NT2/D1 (cell line): ENCODE data around the gene CHRNG.

Experiments
- DNase-seq: peaks from one replicate; pipeline ENCODE4 v3.0.0-alpha.2; 2011; ENCODE audit warnings: low read depth, low spot score
- H3K27me3 ChIP-seq: 2 replicates; pipeline ENCODE4 v1.6.0; 2011; ENCODE audit warnings: mild to moderate bottlenecking; ENCODE audit not compliant: insufficient read length, insufficient read depth
- H3K36me3 ChIP-seq: 2 replicates; pipeline ENCODE4 v1.6.1; 2011; ENCODE audit warnings: mild to moderate bottlenecking, low read length, mixed read lengths; ENCODE audit not compliant: insufficient read depth, insufficient read length
- H3K4me1 ChIP-seq: 2 replicates; pipeline ENCODE4 v1.5.1; 2011; ENCODE audit not compliant: insufficient read depth, insufficient read length
- H3K4me3 ChIP-seq: 2 replicates; pipeline ENCODE4 v1.5.1; 2011; ENCODE audit warnings: low read depth; ENCODE audit not compliant: insufficient read length
- H3K9ac ChIP-seq: 2 replicates; pipeline ENCODE4 v1.6.0; 2011; ENCODE audit warnings: low read depth; ENCODE audit not compliant: insufficient read length
- H3K9me3 ChIP-seq: 2 replicates; pipeline ENCODE4 v1.5.1; 2011; ENCODE audit warnings: mild to moderate bottlenecking, low read length; ENCODE audit not compliant: insufficient read depth
- SUZ12 ChIP-seq: IDR thresholded peaks from 2 replicates; pipeline ENCODE4 v1.6.1; 2011; ENCODE audit not compliant: insufficient read length, insufficient read depth; ENCODE audit errors: extremely low read depth
- YY1 ChIP-seq: IDR thresholded peaks from 2 replicates; pipeline ENCODE4 v1.6.1; 2011; ENCODE audit not compliant: insufficient read length, insufficient read depth
- ZNF274 ChIP-seq: IDR thresholded peaks from 2 replicates; pipeline ENCODE4 v1.6.1; 2011; ENCODE audit warnings: mild to moderate bottlenecking, low read depth, low read length

CHRNG gene

DNA sequence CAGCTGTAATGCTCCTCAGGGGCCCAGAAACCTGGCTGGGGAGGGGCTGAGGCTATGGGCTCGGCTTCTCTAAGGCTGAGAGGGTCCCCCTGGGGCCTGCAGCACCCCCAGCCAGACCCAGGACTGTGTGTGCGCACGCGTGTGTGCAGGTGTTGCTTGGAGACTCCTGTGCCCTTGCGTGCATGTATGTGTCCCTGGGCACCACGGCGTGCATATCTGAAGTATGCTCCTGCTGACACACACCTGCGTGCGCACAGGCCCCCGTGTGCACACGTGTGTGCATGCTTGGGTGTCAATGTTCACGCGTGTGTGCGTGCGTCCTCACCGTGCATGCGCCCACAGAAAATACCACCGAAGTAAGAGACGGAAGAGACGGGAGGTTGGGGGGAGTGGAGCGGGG, 37.0 kb upstream of the CHRNG start:
- H3K9ac ChIP-seq: peak overlapping the region; percentile 79
- peaks cover 50% of the 10 kb centered on the region for H3K27me3 ChIP-seq
- peaks cover 20% of the 10 kb centered on the region for H3K4me1 ChIP-seq
- no peaks in the 10 kb centered on the region for H3K36me3 ChIP-seq
- DNase-seq: no peak
- no peaks in the 10 kb centered on the region for H3K9me3 ChIP-seq
- peak overlapping the region; percentile 50 for H3K4me3 ChIP-seq
- no peak for TF ChIP-seq SUZ12
- no peak for TF ChIP-seq YY1
- TF ChIP-seq ZNF274: no peak

DNA sequence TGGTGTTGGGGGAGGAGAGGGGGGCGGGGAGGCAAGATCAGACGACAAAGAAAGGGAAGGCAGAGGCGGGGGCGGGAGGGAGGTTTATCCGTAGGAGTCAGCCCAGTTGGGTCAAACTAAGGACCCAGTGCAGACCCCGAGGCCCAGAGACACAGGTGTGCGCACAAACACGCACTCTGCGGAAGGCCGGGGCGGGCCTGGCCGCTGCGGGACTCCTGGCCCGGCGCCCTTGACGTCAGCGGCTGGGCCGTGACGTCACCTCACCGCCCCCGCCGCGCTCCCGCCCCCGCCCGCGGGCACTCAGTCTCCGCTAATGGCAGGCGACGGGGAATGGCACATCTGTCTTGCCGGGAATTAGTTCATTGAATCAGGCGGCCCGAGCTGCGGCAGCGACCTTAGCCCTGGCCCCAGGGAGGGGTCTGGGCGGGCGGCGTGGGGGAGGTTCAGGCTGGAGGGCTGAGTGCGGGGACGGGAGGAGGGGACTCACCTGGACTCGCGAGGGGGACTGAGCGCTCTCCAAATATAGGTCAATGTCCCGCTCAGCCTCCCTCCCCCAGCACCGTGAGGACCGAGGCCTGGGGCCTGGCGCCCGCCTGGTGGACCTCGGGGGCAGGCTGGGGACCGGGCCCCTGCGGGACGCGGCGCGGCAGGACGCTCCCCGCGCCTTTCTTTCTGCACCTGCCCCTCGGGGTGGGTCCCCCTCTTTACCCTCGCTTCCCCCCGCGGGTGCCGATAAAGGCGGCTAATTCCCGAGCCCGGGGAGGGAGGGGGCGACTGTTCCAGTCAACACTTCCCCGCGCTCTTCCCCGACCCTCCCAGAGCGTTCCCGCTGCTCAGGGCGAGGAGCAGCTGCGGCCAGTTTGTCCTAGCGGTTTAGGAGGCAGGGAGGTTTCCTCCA, 36.3 kb upstream of the CHRNG start:
- H3K9ac ChIP-seq: peak overlapping the region; percentile 57
- no peaks in the 10 kb centered on the region for H3K9me3 ChIP-seq
- TF ChIP-seq YY1 (no peak), ZNF274 (no peak), SUZ12 (peak; percentile 69)
- H3K4me1 ChIP-seq: peaks cover 20% of the 10 kb centered on the region
- no peaks in the 10 kb centered on the region for H3K36me3 ChIP-seq
- no peak for DNase-seq
- H3K27me3 ChIP-seq: peaks cover 53% of the 10 kb centered on the region
- peak overlapping the region; percentile 65 for H3K4me3 ChIP-seq

DNA sequence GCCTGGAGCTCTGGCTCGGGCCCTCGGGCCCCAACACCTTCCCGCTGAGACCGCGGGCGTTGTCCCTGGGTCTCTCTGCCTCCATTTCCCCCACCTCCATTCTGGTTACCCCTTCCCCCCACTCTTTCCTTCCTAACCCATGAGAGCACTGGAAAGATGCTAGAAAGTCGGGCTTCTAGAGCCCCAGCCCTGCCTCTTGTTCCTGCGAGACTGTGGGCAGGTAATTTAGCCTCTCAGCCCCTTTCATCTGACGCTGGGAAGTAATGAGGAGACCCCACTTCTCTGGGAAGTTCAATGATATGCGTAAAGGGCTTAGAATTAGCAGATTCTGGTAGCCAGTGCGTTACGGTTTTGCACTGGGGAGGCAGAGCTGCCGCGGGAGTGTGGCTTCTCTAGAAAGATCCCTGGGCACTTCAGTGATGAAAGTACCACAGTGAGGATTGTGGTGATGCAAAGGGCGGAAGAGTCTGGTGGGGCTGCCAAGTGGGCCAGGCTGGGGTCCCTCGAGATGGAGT, 35.6 kb upstream of the CHRNG start:
- Histone ChIP-seq H3K9me3 (no peaks in the 10 kb centered on the region), H3K4me3 (peak overlapping the region; percentile 65), H3K9ac (peak overlapping the region; percentile 57), H3K27me3 (peaks cover 53% of the 10 kb centered on the region), H3K36me3 (no peaks in the 10 kb centered on the region), H3K4me1 (peaks cover 19% of the 10 kb centered on the region)
- TF ChIP-seq ZNF274 (no peak), SUZ12 (peak; percentile 28)
- no peak for DNase-seq

DNA sequence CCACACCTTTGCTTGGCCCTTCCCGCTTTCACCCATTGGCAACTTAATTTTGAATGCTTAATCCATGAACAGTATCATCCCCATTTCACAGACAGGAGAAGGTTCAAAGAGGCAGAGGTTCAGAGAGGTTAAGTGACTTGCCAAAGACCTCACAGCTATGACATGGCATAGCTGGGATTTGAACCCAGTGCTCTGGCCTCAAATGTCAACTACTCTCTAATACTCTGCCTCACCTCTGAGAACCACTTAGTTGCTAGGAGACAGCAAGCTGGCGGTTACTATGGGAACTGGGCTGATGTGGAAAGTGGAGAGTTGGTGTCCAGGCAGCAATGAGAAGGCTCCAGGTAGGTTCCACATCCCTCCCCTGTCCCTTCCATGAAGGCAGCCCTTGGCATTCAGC, 35.1 kb upstream of the CHRNG start:
- no peak for TF ChIP-seq ZNF274
- no peak for TF ChIP-seq SUZ12
- no peak for TF ChIP-seq YY1
- H3K4me3 ChIP-seq: no peak overlapping the region
- no peak for DNase-seq
- H3K9me3 ChIP-seq: no peaks in the 10 kb centered on the region
- peaks cover 53% of the 10 kb centered on the region for H3K27me3 ChIP-seq
- H3K9ac ChIP-seq: no peak overlapping the region
- peaks cover 14% of the 10 kb centered on the region for H3K4me1 ChIP-seq
- no peaks in the 10 kb centered on the region for H3K36me3 ChIP-seq

DNA sequence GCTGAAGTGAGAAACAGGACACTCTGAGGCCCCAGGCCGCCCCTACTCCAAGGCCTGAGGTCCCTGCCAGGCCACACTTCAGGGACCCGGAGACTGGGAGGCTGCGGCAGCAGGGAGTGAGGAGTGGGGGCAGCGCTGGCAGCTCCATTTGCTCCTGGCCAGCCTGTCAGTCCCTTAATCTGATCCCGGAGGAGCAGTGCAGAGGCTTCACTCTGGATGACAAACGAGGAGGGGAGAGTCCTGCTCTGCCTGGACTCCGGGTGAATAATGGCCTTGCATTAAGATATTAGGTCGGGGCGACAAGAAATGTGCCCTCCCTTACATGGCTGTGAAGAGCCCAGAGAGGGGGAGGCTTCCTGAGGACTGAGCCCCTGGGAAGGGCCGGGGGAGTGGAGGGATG, 33.6 kb upstream of the CHRNG start:
- Histone ChIP-seq H3K27me3 (peaks cover 48% of the 10 kb centered on the region), H3K4me1 (peaks cover 13% of the 10 kb centered on the region), H3K9ac (peak overlapping the region; percentile 24), H3K36me3 (no peaks in the 10 kb centered on the region), H3K9me3 (no peaks in the 10 kb centered on the region), H3K4me3 (no peak overlapping the region)
- no peak for TF ChIP-seq ZNF274
- TF ChIP-seq SUZ12: no peak
- no peak for TF ChIP-seq YY1
- DNase-seq: no peak

DNA sequence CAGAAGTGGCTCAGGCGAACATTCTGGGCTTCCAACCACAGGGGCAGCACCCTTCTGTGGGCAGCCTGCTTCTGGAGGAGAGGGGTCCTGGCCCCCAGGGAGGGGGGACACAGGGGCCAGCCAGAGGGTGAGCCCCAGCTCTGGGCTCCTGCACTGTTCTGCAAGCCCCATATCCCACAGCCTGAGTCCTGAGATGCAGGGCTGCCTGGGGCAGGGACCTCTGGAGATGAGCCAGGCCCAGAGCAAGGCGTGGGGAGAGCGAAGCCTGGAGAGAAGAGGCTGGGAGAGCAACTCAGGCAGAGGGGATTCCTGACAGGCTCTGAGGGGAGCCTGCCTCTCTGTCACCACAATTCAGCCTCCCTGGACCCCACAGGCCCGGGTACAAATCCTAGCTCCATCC, 32.8 kb upstream of the CHRNG start:
- DNase-seq: no peak
- Histone ChIP-seq H3K4me1 (peaks cover 9% of the 10 kb centered on the region), H3K9me3 (no peaks in the 10 kb centered on the region), H3K36me3 (no peaks in the 10 kb centered on the region), H3K27me3 (peaks cover 46% of the 10 kb centered on the region), H3K9ac (no peak overlapping the region), H3K4me3 (no peak overlapping the region)
- no peak for TF ChIP-seq ZNF274
- no peak for TF ChIP-seq YY1

DNA sequence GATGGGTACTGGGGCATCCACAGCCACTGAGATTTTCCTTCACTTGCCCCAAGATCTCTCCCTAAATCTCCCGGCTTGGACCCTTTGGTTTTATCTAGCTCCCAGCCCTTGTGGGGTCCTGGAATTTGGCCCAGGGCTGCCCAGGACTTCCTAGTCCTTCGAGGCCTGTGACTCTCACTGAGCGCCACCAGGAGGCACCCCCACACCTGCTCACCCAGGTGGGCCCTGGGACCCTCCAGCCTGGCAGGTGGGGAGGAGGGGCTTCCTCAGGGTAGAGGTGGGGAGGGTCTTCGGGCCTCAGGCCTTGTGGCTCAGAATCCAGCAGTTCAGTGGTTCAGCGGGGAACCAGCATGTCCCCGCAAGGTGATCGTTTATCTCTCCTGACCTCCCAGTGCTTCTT, 31.2 kb upstream of the CHRNG start:
- Histone ChIP-seq H3K9ac (no peak overlapping the region), H3K4me3 (no peak overlapping the region), H3K9me3 (no peaks in the 10 kb centered on the region), H3K27me3 (peaks cover 40% of the 10 kb centered on the region), H3K36me3 (no peaks in the 10 kb centered on the region), H3K4me1 (peaks cover 14% of the 10 kb centered on the region)
- TF ChIP-seq ZNF274: no peak
- no peak for DNase-seq
